ENCODE measurements around the gene S100A3. TPM values are rescaled to one million over a fixed set of nuclear protein-coding genes. Genes with fewer than 3 reads are reported as not detected.

S100A3 gene
- total and polyA plus RNA-seq, 12 donors: 0.28 to 3.8 (median 1.9) TPM; not detected in 5

- TF ChIP-seq CTCF (IDR thresholded peaks at IDR 0.05) (no peak), POLR2A (IDR thresholded peaks at IDR 0.05) (no peak)
- H3K27me3 ChIP-seq: no peaks in the 10 kb centered on the region
- H3K4me1 ChIP-seq (replicated peaks in 1 of 2): peaks cover 22 to 35% of the 10 kb centered on the region in 2 donors
- H3K4me3 ChIP-seq: peak overlapping the region in 1 of 4 donors; percentile 65
- DNase-seq: no peak
- 58 to 86% (median 68%) methylated on average over 6 to 7 of the region's 7 CpGs for WGBS, 4 donors
- intact Hi-C loops (cut with DNase I): loop anchor here in 1 of 2 donors (5.0 kb wide), 1 partner anchor 33 kb away; the partner anchor contains the start of gene S100A2
- peak overlapping the region in 4 of 5 donors; percentile 83 to 94 (median 90) for H3K27ac ChIP-seq
- no peaks in the 10 kb centered on the region for H3K9me3 ChIP-seq (replicated peaks in 1 of 3)
- H3K36me3 ChIP-seq (replicated peaks in 1 of 2): no peaks in the 10 kb centered on the region
Observed at GRCh38 chr1:153534226-153534924, 14.7 kb downstream of the S100A3 start.

- intact Hi-C loops (cut with DNase I): loop anchor here (2.0 to 5.0 kb wide), 2 partner anchors 33 to 34 kb away; partner anchors contain the start of gene S100A2 (in 1 of the 2)
- peaks cover 22 to 35% of the 10 kb centered on the region in 2 donors for H3K4me1 ChIP-seq (replicated peaks in 1 of 2)
- H3K9me3 ChIP-seq (replicated peaks in 1 of 3): no peaks in the 10 kb centered on the region
- H3K27me3 ChIP-seq: no peaks in the 10 kb centered on the region
- no peaks in the 10 kb centered on the region for H3K36me3 ChIP-seq (replicated peaks in 1 of 2)
- peak in 4 of 7 donors; percentile 45 to 78 (median 70) for DNase-seq
- peak overlapping the region in 1 of 4 donors; percentile 65 for H3K4me3 ChIP-seq
- peak overlapping the region in 4 of 5 donors; percentile 42 to 94 (median 90) for H3K27ac ChIP-seq
- TF ChIP-seq POLR2A (IDR thresholded peaks at IDR 0.05): peak in 1 of 2 donors; percentile 6
- TF ChIP-seq CTCF (IDR thresholded peaks at IDR 0.05): no peak
- WGBS, 4 donors: 35 to 51% (median 45%) methylated on average over 9 to 13 of the region's 13 CpGs
Observed at GRCh38 chr1:153533689-153534201, 15.3 kb downstream of the S100A3 start.

GRCh38 chr1:153532769-153533599 lies 16.1 kb downstream of the S100A3 start:
- 39 to 54% (median 43%) methylated on average over 29 to 34 of the region's 34 CpGs for WGBS, 4 donors
- H3K4me1 ChIP-seq (replicated peaks in 1 of 2): peaks cover 22 to 35% of the 10 kb centered on the region in 2 donors
- intact Hi-C loops (cut with DNase I): loop anchor here (2.0 to 5.0 kb wide), 2 partner anchors 34 kb away; partner anchors contain the start of gene S100A2 (in 1 of the 2)

More at GRCh38 chr1:153532769-153533599, 16.1 kb downstream of the S100A3 start:
- H3K4me3 ChIP-seq: peak overlapping the region in 1 of 4 donors; percentile 65
- no peaks in the 10 kb centered on the region for H3K27me3 ChIP-seq
- H3K27ac ChIP-seq: peak overlapping the region in 3 of 5 donors; percentile 42 to 94 (median 93)
- no peaks in the 10 kb centered on the region for H3K9me3 ChIP-seq (replicated peaks in 1 of 3)
- H3K36me3 ChIP-seq (replicated peaks in 1 of 2): no peaks in the 10 kb centered on the region
- TF ChIP-seq CTCF (IDR thresholded peaks at IDR 0.05): peak; percentile 63 to 89 (median 74)
- TF ChIP-seq POLR2A (IDR thresholded peaks at IDR 0.05): peak in 1 of 2 donors; percentile 1
- DNase-seq: peak; percentile 69 to 92 (median 78)
